GM18861 (cell line): ENCODE results near the gene OBP2A.

Source experiments
- ATAC-seq: cut with Tn5 transposase; IDR thresholded peaks from one replicate; pipeline ENCODE4 v1.9.1; 2021; ENCODE audit not compliant: unreplicated experiment

The OBP2A gene

DNA sequence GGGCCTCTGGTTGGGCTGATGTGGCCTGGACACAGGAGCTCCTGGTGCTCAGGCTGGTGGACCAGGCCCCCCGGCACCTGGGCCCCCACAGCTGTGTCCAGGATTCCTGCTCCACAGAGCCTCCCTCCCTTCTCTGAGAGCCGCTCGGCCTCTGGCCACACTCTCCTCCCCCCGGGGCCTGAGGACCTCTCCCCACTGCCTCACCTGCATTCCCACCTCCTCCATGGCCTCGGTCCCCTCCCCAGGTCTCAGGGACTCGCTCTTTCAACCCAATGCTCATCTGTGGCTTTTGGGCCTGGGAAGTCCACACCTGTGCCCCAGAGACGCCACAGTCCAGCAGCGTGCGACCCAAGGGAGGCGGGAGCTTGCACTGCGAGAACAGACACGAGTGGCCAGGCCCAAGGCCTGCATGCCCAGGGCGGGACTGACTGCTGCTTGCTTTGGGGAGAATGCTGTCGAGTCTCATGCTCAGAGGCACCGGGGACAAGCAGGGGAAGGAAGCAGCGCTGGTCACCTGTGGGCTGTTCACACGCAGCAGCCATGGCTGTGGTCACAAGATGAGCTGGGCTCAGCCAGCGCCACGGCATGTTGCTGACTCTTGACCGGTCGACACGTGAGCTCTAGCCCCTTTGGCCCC, 30.2 kb downstream of the OBP2A start:
- ATAC-seq: no peak

DNA sequence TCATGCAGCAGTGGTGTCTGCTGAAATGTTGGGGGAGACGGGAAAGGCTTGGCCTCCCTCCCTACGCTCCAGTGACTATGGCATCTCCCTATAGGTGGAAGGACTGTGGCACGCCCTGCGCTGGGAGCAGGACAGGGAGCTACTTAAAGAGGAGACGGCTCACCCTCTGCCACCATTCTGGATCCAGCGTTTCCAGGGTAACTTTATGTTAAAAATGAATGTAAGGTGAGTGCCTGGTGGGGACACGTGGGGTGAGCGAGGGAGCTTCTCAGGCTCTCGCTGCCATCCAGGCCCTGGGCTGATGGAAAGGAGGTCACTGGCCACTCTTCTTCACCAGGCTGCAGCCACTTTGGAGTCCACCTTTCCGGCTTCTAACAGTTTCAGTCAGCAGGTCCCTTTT, 31.3 kb downstream of the OBP2A start:
- ATAC-seq: no peak

DNA sequence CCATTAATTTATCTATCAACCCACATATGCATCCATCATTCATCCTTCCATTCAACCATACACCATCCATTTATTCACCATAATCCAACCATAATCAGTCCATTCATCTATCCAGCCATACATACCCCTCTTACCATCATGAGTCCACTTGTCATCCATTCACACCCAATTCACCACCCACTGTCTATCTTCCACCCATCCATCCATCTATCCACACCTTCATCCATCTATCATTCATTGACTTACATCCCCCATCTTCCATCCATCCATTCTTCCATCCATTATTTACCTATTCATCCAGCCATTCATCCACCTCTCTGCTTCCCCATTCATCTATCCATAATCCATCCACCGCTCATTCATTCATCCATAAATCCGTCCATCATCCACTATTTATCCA, 33.4 kb downstream of the OBP2A start:
- no peak for ATAC-seq

DNA sequence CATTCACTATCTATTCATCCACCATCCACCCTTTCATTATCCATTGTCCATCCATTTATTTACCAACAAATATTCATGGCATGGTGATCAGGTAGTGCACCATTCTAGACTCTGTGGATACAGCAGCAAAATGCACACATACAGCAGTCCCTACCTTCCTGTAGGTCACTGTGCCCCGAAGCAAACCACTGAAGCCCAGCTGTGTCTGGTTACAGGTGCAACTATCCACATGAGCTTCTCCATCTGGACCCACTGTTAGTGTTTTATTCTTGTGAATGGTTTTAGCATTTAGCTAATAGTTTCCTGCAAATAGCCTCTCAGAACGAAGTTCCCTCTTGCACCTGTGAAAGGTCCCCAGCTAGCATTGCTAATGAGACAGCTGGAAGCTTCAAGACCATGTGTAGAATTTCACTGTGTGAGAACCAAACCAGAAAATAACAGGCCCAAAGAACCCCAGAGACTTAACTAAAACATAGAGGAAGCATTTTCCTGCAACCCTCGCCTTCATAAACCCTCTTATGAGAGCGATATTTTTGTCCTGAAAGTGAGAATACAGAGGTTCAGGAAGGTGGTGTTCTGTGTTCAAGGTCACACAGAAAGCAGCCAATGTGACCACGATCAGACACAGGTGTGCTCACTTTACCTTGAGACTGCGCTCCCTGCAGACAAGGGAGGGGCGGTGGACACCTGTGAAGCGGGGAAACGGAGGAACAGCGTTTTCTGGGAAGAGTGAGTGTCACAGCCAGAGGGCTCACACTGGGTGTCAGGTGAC, 34.1 kb downstream of the OBP2A start:
- ATAC-seq: no peak

DNA sequence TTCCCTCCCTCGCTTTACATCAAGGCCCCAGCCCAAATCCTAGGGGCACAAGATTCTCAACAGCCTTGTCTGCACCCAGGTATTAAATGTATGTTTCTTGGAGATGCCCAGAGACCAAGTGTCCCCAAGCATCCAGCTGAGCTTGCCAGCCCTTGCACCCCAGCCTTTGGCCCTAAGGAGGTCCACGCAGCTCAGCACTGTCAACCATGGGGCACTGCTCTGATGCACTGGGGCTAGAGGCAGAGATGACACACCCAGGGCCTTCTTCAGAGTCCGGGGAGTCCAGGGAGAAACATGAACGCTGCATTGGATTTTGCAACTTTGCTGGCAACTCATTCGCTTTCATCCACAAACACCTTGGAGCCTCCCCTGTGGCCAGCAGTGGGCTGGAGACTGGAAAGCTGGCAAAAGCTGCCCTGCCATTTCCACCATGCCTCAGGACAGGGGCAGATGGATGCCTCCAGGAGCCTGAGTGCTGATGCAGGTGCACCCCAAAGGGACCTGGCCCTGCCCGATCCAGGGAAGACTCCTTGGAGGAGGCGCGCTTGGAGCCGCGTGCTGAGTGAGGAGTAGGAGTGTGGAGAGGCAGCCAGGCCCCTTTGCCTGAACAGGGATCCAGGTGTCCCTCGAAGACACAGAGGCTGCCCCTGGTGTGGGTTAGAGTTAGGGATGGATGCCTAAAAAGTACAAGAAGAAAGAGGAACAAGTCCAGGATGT, 34.9 kb downstream of the OBP2A start:
- ATAC-seq: no peak

DNA sequence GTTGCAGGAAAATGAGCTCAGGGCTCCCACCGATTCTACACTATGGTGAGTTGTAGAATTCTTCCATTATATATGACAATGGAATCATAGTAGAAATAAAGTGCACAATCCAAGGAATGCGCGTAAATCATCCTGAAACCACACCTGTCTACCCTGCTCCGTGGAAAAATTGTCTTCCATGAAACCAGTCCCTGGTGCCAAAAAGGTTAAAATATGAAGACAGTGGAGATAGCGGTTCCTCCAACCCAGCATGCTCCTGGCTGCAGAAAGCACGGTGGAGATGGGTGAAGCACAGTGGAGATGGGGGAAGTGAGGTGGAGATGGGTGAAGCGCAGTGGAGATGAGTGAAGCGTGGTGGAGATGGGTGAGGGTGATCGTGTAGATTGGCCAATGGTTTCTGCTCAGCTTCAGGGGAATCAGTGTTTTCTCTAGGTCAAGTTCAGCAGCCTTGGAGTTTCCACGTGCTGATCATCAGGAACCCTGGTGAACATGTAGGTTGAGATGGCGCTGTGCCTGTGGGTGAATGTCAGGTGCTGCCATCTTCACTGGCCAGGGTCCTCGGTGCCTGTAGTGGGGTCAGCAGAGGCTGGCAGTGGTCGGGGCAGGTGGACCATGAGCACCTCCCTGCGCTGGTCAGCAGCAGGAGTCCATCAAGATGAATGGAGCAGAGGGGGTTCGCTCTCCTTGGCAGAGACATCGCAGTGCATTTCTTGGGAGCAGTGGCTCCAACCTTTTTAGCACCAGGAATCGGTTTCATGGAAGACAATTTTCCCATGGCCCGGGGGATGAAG, 35.9 kb downstream of the OBP2A start:
- no peak for ATAC-seq

DNA sequence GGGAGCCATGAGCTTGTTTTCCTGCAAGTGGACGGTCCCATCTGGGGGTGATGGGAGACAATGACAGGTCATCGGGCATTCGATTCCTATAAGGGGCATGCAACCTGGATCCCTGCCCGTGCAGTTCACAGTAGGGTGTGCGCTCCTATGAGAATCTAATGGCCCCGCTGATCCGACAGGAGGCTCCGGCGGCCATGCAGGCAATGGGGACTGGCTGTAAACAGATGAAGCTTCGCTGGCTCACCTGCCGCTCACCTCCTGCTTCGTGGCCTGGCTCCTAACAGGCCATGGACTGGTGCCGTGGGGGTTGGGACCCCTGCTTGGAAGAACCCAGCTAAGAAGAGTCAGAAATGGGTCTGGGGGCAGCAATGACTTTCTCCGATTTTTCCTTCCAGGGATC, 36.6 kb downstream of the OBP2A start:
- no peak for ATAC-seq

DNA sequence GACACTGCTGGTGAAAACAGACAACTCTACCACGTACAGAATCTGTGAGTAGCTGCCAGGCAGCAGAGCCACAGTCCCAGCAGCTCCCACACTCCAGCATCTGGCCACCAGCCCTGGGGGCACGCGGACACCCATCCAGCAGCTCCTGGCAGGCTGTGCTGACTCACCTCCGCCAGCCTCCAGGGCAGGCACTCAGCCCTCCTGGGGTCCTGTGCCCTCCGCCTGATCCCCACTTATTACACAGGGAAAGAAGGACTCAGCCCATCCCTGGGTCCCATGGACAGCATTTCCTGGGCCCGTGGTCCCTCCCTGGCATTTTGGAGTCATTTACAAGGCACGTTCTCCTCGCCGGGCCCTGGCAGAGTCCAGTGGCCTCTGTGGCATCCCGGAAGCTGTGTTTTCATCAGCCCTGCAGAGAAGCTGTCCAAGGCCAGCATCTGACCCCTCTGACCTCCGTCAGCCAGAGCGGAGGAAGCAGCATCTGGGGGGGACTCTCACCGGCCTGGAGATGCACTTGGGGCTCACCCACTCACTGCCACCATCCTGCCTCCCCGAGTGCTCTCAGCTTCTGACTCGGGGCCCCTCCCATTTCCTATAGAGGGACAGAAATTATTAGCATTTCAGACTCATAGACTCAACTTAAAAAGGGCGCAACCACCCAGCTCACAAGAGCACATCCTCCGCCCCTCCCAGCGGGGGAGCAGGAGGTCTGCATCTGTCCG, 37.2 kb downstream of the OBP2A start:
- ATAC-seq: no peak

DNA sequence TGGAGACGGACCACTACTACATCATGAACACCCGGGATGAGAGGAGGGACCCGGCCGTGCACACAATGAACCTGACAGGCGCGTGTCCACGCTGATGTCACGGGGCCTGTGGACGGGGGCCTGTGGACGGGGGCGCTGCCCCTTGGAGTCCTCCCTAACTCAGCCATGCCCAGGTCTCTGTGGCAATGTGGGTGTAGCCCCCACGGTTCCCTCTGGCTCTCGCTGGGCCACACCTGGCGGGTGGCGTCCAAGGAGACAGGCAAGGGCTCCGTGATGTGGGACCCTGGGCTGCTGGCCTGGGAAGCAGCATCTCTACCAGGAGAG, 37.7 kb downstream of the OBP2A start:
- no peak for ATAC-seq

DNA sequence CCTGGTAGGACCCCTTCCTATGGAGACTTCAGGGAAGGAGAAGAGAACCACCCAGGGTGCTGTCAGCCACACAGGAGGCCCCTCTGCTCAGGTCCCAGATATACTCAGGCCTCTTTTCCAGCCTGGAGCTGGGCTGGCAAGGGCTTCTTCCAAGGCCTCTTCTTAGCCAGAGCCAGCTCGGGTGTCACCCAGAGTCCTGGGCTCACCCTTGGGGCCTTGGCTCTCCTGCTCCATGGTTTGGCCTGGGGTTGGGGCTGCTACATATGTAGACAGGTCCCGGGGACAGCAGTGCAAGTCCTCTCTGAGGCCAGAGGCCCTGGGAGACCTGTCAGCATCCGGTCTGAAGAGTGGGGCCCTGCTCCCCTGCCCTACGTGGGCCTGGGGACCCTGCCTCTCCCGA, 38.4 kb downstream of the OBP2A start:
- ATAC-seq: no peak

DNA sequence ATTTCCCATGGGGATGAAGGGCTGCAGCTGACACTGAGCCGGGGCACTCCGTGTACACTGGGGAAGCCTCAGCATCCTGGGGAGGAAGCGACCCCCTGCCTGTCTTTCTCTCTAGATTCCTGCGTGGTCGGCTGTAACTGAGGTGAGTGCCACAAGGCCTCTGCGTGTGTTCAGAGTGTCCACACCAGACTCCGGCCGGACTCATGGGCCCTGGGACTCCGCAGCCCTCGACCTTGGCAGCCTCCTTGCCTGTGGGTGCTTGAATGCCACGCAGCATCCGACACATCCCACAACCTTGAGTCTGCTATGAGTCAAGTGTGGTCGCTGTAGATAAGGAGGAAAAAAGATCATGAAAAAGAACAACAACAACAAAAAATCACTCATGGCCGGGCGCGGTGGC, 39.0 kb downstream of the OBP2A start:
- ATAC-seq: no peak

DNA sequence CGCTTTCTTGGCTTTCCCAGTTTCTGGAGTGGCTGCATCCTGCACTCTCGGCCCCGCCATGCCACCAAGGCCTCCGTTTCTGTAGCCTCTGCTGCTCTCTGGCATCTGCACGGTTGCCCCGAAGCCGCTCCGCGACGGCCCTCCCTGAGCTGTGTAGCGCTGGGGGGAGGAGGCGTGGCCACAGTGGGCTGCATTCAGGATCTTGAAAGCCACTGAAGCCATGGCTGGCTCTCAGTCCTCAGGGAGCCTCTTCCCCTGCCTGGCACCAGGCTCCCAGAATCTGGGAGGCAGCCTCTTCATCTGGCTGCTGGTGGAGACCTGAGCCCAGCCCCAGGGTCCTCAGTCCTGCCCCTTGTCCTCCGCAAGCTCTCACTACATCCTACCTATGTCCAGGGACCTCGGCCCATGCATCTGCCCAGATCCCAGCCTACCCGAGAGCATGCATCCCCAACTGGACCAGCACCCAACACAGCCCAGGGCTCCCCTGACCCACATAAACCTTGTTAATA, 40.7 kb downstream of the OBP2A start:
- no peak for ATAC-seq

DNA sequence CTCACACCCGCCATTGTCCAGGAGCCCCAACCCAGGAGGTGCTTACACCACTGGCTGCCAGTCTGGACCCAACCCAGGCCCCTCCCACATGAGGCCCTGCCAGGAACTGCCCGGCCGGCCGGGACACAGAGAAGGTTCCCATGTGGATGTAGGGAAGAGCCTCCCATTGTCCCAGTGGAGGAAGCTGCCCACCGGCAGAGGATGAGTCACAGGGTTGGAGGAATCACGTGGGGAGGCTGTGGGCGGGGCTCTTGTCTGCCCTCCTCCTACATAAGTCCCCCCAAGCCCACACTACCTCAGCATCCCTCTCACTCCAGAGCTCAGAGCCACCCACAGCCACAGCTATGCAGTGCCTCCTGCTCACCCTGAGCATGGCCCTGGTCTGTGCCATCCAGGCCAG, 41.7 kb downstream of the OBP2A start:
- ATAC-seq: no peak

DNA sequence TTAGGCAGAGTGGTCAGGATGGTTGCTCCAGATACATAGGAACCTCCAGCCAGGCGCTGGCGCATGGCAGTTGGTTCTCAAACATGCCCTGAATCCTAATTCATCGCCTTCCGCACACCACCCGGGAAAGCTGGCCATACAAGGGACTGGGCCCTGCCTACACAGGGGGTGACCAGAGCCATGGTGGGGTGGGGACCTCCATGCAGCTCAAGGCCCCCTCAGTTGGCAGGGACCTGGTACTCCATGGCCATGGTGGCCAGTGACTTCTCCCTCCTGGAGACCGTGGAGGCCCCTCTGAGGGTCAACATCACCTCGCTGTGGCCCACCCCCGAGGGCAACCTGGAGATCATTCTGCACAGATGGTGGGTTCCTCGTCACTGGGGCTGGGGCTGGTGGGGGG, 42.4 kb downstream of the OBP2A start:
- ATAC-seq: no peak

DNA sequence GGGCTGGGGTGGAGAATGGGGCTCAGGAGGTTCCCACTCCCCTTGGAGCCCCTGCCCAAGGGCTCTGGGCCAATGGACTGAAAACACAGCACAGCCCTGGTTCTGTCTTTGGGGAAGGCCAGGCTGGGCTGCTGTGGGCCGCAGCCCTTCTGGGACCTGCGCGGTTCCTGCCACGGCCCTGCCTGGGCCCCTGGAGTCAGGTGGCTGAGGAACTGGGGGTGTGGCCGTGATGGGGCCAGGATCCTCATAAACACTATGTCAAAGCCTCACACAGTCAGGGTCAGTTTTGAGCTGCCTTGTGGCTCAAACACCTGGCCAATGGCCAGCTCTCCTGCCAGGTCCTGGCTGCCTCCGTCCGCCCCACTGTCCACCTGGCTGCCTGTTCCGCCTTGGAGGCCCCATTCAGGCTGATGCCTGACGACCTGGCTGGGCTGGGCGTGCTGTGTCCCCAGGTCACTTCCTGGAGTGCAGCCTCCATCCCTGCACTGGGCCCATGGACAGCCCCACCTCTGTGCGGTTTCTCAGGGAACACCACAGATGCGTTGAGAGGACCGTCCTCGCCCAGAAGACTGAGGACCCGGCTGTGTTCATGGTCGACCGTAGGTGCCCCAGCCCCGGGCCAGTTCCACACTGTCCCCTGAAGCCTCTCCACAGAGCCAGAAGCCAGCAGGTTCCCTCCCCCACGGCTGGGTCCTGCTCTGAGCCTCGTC, 43.1 kb downstream of the OBP2A start:
- ATAC-seq: no peak

DNA sequence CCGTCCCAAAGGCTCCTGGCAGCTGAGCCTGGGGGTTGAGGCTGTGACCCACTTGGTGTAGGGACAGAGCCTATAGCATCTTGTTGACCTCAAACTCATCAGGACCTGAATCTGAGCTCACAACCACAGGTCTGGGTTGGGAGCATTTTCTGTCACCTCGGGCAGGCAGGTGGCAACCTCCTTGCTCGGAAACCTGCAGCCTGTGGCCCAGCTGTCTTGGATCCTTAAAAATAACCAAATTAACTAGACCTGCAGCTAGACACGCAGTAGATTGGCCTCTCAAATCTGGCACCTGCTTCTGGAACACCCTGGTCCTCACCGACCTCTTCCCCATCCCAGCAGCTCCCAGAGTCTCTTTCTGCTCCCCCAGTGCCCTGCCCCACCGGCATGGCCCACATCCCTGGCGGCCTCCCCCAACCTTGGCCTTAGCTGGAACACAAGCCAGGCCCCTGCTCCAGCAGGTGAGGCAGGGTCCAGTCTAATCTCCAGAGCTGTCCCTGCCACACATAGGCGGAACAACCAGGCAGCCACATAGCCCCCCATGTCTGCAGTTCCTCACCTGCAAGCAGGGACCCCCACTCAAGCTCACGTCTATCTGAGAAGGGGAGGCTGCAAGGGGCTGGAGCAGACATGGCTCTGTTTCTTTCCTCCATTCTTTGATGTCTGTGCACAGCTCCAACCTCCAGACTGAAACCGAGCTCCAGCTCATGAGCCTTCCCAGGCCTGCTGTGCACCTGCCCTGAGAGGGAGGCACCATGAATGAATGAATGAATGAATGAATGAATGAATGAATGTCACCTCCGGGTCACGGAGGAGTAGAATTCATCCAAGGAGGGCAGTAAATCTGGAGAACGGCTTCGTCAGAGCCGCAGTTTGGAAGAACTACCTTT, 43.9 kb downstream of the OBP2A start:
- no peak for ATAC-seq

DNA sequence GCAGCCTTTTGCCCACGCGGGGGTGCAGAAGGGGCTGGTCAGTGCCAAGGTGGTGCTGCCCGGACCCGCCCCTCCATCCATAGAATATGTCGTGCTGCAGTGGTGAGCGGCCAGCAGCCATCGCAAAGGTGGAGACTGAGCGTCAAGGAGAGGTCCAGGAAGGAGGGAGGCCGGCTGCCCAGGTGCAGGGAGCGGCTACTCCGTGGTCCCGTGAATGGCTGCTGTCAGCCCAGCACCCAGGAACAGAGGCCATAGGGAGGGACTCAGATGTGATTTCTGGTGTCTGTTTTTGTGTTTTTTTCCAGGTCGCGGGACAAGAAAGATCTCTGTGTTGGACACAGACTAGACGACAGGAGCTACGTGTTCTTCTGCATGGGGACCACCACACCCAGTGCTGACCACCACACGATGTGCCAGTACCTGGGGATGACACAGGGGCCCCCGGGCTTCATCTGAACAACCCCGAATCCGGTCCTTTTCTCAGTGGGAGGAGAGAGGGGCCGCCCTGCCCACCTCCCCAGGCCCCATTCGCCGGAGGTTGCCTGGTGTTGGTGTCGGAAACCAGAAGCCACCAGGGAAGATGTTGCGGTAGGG, 44.7 kb downstream of the OBP2A start:
- ATAC-seq: no peak

DNA sequence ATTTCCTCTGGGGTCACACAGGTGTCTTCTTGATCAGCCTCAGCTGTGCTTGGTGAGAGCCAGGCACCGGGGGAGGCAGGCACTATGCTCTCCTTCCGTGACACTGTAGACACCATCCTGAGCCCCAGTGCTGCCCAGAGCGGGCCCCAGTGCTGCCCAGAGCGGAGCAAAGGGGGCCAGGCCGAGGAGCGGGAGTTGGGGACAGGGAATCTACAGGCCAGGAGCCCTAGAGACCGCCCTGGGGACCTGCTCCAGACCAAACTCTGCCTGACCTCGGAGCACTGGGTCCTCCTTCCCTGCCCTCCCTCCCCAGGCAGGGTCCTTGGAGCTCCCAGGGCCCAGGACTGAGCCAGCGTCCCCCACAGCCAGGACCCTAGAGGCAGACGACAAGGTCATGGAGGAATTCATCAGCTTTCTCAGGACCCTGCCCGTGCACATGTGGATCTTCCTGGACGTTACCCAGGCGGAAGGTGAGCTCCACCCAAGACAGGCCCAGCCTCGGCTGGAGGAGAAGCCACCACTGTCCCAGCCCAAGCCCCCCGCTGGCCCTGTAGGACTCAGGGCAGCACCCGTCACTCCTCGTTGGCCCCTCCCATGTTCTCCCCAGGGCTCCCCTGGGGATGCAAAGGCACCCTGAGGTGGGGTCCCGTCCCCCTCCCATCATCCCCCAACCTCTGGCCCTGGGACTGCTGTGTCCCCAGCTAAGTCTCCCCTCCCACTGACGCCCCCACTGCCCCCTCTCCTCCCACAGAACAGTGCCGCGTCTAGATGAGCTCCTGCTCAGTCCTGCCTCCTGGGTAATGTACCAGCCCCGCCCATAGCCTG, 45.8 kb downstream of the OBP2A start:
- no peak for ATAC-seq
